ENCODE measurements around the gene OSBP2.
"Not testable (repeated sequence)": the region's sequence is repeated elsewhere in the genome, so short reads cannot be mapped to it uniquely, and the experiment has no call there.

The OSBP2 gene

GRCh38 chr22:30763815-30764673 lies 69.4 kb downstream of the OSBP2 start:
- DNase-seq (ENCODE audit: low read depth, low spot score): peak; percentile 61

GRCh38 chr22:30767661-30768060 lies 73.0 kb downstream of the OSBP2 start:
- DNase-seq (ENCODE audit: low read depth, low spot score): no peak

DNA sequence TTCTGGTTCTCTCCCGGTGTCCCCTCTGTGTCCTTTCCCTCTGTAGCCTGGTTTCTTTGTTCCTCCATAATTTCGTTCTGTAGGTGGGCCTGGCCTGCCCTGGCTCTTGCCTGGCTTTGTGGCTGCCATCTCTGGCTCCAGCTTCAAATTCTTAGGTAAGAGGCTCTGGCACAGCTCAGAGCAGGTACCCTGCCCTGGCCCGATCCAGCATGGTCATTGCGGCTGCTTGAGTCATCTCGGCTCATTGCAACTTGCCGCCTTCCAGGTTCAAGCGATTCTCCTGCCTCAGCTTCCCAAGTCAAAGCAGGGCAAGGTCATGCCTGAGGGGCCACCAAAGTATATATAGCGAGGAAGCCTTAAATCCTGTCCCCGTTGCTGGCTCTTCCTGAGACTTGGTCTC lies 76.0 kb downstream of the OSBP2 start:
- no peak for DNase-seq (ENCODE audit: low read depth, low spot score)

DNA sequence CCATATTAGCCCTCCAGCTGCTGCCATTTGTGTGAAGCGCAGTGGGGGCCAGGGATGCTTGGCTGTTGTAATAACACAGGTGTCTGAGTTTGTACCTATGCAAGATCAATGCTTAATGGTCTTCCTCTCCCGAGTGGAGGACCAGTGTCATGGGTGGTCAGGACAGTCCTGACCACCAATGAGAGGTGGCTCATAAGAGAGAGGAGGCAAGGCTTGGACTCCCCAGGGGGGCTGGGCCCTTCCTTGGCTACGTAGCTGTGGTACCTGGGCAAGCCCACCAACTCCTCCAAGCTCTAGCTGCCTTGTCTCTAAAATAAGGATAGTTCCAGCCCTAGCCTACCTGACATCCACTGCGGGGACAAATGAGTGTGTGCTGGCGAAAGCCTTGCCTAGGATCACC lies 79.2 kb downstream of the OSBP2 start:
- no peak for DNase-seq (ENCODE audit: low read depth, low spot score)

DNA sequence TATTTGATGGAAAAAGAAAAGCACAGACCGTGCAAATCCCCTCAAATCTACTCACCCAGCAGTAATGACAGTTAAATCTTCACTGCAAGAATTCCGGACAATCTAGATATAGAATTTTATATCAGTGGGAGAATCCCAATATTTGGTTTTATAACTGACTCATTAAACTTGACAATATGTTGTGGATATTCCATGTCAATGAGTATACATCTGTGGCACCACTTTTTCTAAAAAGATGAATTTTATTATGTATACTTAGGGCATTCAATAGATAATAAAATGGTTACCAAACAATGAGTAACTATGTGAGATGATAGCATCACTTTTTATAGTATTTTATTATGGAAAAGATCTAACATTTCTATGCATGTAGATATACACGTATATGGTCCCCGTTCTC lies 79.9 kb downstream of the OSBP2 start:
- DNase-seq (ENCODE audit: low read depth, low spot score): no peak

DNA sequence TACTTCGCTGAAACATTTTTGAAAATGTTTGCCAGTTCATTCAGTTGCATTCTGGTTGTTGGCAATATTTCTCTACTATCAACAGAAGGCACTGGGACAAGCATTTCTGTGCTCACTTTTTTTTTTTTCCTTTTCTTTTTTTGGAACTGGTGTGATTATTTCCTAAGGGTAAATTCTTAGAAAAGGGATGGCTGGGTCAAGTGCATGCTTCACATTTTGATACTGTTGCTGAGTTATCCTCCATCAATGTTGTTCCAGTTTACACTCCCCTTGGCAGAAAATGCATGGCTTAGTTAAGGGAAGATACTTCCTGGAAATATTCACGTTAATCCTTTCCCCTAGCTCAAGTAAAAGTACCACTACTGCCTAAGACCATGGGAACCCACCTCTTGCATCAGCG lies 81.8 kb downstream of the OSBP2 start:
- DNase-seq (ENCODE audit: low read depth, low spot score): no peak

DNA sequence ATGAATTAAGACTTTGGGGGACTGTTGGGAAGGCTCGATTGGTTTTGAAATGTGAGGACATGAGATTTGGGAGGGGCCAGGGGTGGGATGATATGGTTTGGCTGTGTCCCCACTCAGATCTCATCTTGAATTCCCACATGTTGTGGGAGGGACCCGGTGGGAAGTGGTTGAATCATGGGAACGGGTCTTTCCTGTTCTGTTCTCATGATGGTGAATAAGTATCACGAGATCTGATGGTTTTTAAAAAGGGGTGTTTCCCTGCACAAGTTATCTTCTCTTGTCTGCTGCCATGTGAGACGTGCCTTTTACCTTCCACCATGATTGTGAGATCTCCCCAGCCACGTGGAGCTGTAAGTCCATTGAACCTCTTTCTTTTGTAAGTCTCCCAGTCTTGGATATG lies 82.5 kb downstream of the OSBP2 start:
- DNase-seq (ENCODE audit: low read depth, low spot score): not testable (repeated sequence)

GRCh38 chr22:30777587-30777986 lies 82.9 kb downstream of the OSBP2 start:
- DNase-seq (ENCODE audit: low read depth, low spot score): no peak

DNA sequence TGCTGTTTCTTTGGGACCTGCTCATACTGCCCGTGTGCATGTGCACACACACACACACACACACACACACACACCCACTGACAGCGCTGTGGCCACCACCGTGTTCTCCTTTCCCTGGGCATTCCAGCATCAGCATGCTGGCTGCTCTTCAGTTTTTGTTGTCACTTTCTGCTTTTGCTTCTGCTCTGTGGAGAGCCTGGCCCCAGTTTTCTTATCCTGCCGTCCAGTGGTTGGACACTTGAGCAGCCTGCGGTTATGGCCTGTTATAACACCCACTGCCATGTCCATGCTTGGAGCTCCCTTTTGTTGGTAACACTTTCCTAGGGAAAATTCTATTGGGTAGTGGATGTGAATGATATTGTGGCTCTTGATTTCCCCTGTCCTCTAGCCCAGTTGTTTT lies 83.6 kb downstream of the OSBP2 start:
- DNase-seq (ENCODE audit: low read depth, low spot score): no peak

DNA sequence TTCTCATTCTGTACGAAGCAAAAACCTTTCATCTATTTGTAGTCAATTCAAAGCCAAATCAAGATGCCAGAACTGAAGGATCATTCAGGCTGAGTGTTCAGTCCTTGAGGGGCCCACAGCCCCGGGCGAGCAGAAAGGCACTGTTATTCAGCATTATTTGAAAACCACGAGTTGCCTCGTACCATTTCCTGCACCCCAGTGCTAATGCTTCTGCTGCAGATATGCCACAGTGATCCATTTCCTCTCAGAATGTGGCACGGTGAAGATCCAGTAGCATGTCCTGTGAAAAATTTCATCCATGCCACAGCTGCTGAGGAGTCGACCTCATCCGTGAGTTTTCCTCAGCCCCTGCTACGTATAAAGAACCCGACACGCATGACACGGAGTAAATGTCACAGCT lies 85.4 kb downstream of the OSBP2 start:
- no peak for DNase-seq (ENCODE audit: low read depth, low spot score)

GRCh38 chr22:30781271-30781875 lies 86.7 kb downstream of the OSBP2 start:
- DNase-seq (ENCODE audit: low read depth, low spot score): no peak

GRCh38 chr22:30782613-30783012 lies 87.9 kb downstream of the OSBP2 start:
- no peak for DNase-seq (ENCODE audit: low read depth, low spot score)

- DNase-seq (ENCODE audit: low read depth, low spot score): no peak
Measured at GRCh38 chr22:30783021-30783420, 88.3 kb downstream of the OSBP2 start.

DNA sequence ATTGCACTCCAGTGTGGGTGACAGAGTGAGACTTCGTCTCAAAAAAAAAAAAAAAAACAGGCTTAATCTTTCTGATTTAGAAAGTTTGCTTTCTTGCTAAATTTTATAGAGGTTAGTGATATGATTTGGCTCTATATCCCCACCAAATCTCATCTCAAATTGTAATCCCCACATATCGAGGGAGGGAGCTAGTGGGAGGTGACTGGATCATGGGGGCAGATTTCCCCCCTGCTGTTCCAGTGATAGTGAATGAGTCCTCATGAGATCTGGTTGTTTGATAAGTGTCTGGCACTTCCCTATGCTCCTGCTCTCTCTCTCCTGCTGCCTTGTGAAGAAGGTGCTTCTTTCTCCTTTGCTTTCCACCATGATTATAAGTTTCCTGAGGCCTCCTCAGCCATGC lies 90.9 kb downstream of the OSBP2 start:
- no peak for DNase-seq (ENCODE audit: low read depth, low spot score)

DNA sequence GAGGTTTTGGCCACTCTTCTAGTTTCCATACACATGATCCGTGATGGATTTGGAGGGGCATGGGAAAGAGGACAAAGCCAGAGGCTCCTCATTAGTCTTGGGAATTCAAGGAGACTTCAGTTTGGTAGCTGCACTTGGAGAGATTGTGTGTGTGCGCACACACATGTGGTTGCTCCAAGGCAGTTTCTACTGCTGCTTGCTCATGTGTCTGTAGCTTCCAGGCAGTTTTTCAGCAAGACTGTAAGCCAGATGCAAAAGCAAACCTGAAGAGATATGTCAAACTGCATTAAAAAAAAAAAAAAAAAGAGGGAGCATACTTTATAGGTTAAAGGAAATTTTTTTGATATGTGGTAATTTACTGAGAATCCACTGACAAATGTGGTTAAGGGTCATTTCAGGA lies 95.7 kb downstream of the OSBP2 start:
- DNase-seq (ENCODE audit: low read depth, low spot score): no peak

DNA sequence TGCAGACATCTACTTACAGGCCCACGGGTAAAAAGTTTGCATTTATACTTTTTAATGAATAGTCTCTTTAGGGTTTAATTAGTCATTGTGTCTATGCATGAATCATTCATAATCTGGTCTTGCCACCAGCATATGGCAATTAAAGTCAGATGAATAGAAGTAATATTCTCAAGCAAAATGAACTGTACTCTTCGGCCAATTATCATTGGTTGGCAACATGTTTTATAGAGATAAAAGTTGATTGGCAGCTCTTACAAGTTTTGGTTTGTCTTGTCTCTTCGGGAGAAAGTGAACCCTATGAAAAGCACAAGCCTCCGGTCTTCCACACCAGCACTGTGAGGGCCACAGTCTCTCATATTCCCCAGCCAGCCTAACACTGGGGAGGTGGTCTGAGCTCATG lies 97.8 kb downstream of the OSBP2 start:
- no peak for DNase-seq (ENCODE audit: low read depth, low spot score)

DNA sequence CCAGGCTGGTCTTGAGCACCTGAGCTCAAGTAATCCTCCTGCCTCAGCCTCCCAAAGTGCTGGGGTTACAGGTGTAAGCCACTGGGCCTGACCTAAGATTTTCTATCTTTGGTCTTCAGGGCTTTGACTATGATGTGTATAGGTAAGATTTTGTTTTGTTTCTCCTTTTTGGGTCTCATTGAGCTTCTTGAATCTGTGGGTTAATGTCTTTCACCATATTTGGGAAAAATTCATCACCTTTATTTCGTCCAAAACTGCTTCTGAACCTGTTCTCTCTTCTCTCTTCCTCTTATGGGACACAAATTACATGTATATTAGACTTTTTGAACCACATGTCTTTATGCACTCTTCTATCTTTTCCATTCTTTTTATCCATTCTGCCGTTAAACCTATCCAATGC lies 100.4 kb downstream of the OSBP2 start:
- DNase-seq (ENCODE audit: low read depth, low spot score): no peak

DNA sequence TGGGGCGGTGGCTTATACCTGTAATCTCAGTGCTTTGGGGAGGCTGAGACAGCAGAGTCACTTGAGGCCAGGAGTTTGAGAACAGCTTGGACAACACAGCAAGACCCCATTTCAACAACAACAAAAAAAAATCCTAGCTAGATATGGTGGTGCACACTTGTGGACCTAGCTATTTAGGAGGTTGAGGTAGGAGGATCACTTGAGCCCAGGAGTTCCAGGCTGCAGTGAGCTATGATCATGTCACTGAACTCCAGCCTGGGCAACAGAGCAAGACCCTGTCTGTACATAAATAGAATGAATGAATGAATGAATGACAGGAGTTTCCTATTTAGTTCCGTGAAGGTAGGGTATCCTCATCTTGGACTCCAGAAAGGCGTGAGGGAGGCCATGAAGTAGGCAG lies 107.0 kb downstream of the OSBP2 start:
- DNase-seq (ENCODE audit: low read depth, low spot score): no peak

DNA sequence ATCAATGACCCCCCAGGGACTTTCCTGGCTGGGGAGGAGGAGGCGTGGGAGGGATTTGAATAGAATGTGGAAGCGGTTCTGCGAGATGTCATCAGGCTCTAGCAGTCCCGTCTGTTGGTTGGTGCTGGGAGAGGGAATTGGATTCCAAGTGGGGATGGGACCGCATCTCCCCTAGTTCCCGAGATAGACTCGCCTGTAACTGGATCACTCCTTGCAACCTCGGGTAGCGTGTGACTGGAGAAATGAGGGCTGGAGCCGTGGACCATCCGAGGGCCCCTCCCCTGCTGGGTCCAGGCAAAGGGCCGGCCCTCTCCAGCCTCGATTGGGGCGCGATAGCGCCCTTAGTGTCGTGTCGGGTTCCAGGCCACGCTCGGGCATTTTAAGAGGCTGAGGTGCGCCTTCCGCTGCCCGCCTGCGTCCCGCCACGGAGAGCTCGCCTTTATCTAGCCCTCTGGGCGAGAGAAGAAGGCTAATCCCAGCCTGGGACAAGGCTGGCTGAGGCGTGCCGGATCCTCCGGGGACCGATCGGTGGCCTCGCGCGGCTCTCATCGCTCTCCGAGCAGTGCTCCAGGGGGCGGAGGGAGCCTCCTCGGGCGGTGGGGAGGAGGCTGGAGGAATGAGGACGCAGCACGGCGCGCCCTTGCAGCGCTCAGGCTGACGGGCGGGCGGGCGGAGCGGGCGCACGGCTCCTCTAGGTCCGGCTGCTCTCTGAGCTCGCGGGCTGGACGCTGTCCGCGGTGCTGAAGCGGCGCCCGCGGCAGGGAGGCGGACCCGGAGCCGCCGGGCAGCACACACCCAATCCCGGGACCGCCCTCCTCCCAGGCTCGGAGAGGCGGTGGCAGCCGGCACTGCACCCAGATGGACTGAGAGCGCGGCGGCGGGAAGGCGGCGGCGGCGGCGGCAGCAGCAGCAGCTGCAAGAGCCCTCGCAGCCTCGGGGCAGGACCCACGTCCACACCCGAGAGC lies 107.8 kb downstream of the OSBP2 start:
- DNase-seq (ENCODE audit: low read depth, low spot score): peak; percentile 50

DNA sequence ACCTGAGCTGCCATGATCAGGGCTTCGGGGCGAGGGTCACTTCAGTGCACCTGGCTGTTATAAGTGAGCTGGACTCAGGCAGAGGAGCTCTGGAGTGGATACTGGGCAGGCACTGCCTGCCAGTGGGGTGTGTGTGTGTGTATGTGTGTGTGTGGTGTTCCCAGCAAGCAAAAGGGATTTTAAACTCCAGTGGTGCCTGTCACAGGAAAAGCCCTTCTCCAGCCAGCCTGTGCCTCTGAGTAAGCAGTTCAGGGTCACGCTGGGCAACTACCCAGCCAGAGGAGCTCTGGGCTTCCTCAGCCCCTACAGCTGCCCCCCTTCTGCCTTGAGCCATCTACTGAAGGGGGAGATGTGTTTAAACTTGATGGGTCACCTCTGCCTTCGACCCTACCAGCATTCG lies 109.0 kb downstream of the OSBP2 start:
- DNase-seq (ENCODE audit: low read depth, low spot score): no peak

GRCh38 chr22:30804626-30805025 lies 110.0 kb downstream of the OSBP2 start:
- no peak for DNase-seq (ENCODE audit: low read depth, low spot score)

- peak; percentile 47 for DNase-seq (ENCODE audit: low read depth, low spot score)
Measured at GRCh38 chr22:30806391-30806861, 111.8 kb downstream of the OSBP2 start.

Data from iPS DF 19.7 (cell line).